Thyroid gland (tissue), 4 donors: Measurements from ENCODE around the gene GTF3C5.
"Not testable (repeated sequence)": the region's sequence is repeated elsewhere in the genome, so short reads cannot be mapped to it uniquely, and the experiment has no call there.

Experiments
- CTCF ChIP-seq, 6 experiments: fragments of 200-600 bp in 3 of 6; fragments of 450-650 bp in 3 of 6; sonication (generic) in 3 of 6; IDR thresholded peaks; one replicate each; pipeline ENCODE4 v1.5.1; 2016 to 2019; ENCODE audit warnings: antibody characterized with exemption in 6 of 6, mild to moderate bottlenecking in 2 of 6, inconsistent platforms in 1 of 6, moderate library complexity in 1 of 6
- POLR2A ChIP-seq, 2 donors: fragments of 450-650 bp; IDR thresholded peaks; one replicate each; pipeline ENCODE4 v1.6.1; 2017; ENCODE audit warnings: antibody characterized with exemption in 2 of 2, mild to moderate bottlenecking in 2 of 2, moderate library complexity in 1 of 2

- not testable (repeated sequence) for TF ChIP-seq CTCF, POLR2A (IDR thresholded peaks at IDR 0.05)
These were observed 31.8 kb downstream of the GTF3C5 start for GRCh38 chr9:133062569-133062968.
